Omental fat pad (tissue), 4 donors: Measurements from ENCODE around the gene FSD1. TPM values are rescaled to one million over a fixed set of nuclear protein-coding genes. Genes with fewer than 3 reads are reported as not detected.

ENCODE experiments used
- ATAC-seq: fragments of 150-250 bp; one replicate; pipeline ENCODE4 v1.9.1; 2016; ENCODE audit warnings: mild to moderate bottlenecking, moderate library complexity; ENCODE audit not compliant: low FRiP score
- DNase-seq: peaks from one replicate; pipeline ENCODE4 v3.0.0-alpha.2; 2019; ENCODE audit warnings: low spot score
- total RNA-seq, 4 donors: library from RNA; depleted of rRNA; stranded (reverse); fragments of >200 nt; gene quantifications; one replicate each; pipeline ENCODE4 v1.1.0, GENCODE V29; 2016
- TF ChIP-seq, protein P1 (sequence below), 3 donors: fragments of 450-650 bp; IDR thresholded peaks; one replicate each; pipeline ENCODE4 v1.5.1; 2016 to 2017; ENCODE audit warnings: antibody characterized with exemption in 3 of 3, mild to moderate bottlenecking in 3 of 3, moderate library complexity in 2 of 3

Gene FSD1
- total RNA-seq, 4 donors from 2014 or later, result not detected

DNA sequence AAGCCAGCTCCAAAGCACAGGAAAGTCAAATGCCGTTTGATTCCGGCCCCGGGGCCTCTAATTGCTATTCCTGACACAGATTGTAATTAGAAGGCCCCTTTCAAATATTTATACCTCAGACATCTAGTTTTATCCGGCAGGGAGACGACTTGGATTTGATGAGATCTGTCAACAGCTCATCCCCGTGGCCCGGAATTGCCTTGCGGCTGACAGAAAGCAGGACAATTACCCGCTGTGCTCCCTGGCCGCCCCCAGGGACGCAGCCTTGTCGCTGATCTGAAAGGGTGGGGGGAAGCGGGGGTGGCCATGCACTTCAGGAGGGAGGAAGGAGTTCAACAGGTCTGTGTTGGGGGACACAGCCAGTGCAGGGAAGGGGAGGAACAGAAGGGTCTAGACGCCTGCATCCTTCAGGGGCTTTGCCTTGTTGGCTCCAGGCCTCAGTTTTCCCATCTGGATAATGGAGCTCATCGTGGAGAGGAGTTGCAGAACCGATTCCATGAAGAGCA, 27.2 kb upstream of the FSD1 start:
- DNase-seq, result no peak
- TF ChIP-seq, protein P1, sequence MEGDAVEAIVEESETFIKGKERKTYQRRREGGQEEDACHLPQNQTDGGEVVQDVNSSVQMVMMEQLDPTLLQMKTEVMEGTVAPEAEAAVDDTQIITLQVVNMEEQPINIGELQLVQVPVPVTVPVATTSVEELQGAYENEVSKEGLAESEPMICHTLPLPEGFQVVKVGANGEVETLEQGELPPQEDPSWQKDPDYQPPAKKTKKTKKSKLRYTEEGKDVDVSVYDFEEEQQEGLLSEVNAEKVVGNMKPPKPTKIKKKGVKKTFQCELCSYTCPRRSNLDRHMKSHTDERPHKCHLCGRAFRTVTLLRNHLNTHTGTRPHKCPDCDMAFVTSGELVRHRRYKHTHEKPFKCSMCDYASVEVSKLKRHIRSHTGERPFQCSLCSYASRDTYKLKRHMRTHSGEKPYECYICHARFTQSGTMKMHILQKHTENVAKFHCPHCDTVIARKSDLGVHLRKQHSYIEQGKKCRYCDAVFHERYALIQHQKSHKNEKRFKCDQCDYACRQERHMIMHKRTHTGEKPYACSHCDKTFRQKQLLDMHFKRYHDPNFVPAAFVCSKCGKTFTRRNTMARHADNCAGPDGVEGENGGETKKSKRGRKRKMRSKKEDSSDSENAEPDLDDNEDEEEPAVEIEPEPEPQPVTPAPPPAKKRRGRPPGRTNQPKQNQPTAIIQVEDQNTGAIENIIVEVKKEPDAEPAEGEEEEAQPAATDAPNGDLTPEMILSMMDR (IDR thresholded peaks at IDR 0.05), result no peak
- no peak for ATAC-seq

- TF ChIP-seq, protein P1 (IDR thresholded peaks at IDR 0.05), result no peak
- DNase-seq, result no peak
- ATAC-seq, result no peak
Measured at GRCh38 chr19:4278010-4278409, 26.4 kb upstream of the FSD1 start.

DNA sequence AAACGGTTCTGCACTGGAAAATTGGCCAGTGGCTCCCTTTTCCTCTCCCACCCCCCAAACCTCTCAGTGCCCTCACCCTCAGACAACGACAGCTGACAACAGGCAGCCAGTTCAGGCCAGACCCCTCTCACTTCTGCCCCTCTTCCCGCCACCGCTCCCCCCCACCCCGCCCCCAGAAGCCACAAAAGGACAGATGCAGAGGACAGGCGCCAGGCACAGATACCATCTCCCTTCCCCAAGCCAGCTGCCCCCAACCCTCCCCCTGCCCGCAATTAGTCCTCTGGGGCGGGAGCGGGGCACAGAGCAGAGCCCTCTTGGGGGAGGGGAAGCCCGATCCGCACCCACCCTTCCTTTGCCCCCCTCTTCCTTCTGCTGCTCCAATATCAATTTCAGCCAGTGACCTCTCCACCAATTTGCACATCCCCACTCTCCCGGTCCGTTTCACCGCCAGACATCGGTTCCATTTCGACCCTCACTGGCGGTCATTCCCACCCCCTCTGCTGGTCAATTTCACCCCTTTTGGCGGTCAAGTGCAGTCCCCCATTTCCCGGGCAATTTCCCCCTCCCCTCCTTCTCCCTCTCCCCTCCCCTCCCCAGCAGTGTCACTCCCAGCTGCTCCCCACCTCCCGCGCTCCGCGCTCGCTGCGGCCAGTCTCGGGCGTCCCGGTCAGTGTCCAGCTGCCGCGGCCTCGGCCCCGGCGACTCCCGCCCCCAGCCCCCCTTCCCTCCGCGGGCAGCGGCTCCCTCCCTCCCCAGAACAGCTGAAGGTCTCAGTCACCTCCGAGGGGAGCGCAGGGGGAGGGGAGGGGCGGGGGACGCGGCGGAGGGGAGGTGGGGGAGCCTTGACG, 25.8 kb upstream of the FSD1 start, which contains the start of gene SHD:
TSS of gene SHD (plus strand) at position 848 of the 848 bp plus-strand sequence. CDS start 798 bp downstream, outside the sequence.
- ATAC-seq (no peak), DNase-seq (no peak)
- TF ChIP-seq, protein P1 (IDR thresholded peaks at IDR 0.05), result no peak

DNA sequence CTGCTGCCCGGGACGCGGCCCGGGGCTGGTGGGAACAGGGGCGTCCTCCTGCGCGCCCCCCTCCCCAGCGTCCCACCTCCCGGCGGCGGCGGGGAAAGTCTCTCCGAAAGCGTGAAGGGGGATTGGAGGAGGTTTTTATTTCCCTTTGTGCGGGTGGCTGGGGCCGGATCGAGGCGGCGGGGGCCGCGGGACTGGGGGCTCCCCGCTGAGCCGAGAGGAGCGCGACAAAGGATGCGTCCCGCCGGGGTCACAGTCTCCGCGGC, 25.2 kb upstream of the FSD1 start:
- no peak for ATAC-seq
- TF ChIP-seq, protein P1 (IDR thresholded peaks at IDR 0.05), result no peak
- DNase-seq, result no peak

- DNase-seq (no peak), ATAC-seq (no peak)
- TF ChIP-seq, protein P1 (IDR thresholded peaks at IDR 0.05), result no peak
Measured at GRCh38 chr19:4279530-4280422, 24.6 kb upstream of the FSD1 start.

GRCh38 chr19:4284176-4284958, 20.0 kb upstream of the FSD1 start:
- TF ChIP-seq, protein P1 (IDR thresholded peaks at IDR 0.05), result no peak
- ATAC-seq (no peak), DNase-seq (no peak)
